GM19193 (cell line): ENCODE measurements around the gene TMEM135.

Experiments
- POLR2A ChIP-seq: IDR thresholded peaks from 4 replicates; pipeline ENCODE4 v1.6.1; 2011; ENCODE audit not compliant: insufficient read depth, insufficient read length; ENCODE audit errors: extremely low read depth

TMEM135 gene

DNA sequence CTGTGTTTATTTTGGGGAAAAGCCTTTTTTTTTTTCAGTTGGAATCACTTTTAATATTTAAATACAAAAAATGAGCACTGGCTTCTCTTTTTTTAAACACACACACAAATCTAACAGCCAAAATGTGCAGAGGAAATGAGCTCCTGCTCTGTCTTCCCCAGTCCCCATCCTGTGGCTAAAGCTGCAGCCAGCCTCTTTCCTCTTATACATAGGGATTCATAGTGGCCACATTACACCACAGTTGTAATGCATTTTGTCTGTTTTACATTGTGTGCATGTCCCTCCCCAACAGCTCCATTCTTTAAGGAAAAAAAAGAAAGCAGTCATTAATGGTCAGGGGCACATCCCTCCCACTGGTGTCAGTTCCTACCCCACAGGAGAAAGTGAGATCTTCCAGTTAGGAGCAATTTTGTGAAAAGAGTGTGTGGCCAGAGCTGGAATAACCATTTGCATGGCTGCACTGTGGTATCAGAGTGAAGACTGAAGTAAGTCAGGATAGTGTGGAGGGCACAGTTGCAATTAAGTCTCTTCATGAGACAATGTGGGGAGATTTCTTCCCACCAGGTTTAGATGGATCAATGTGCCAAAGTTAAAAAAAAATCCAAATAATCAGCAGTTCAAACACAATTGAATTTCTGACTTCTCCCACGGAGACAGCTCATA is 220.6 kb downstream of the TMEM135 start:
- no peak for TF ChIP-seq POLR2A

GRCh38 chr11:87259736-87260135 is 222.0 kb downstream of the TMEM135 start:
- no peak for TF ChIP-seq POLR2A

DNA sequence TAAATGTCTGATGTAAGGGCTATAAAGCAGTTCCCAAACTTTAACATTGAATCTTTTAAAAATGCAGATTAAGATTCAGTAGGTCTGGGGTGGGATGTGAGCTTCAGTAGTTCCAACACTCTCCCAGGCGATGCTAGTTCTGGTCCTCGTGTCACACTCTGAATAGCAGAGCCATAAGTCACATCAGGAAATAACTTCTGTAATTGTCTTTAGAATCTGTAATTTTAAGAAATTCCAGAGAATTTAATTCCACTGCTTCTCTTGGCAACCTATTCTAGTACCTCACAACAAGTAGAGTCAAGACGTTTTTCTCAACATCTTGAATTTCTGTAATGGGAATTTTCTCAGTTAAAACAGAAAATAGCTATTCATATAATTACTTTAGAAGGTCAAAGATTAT is 223.1 kb downstream of the TMEM135 start:
- no peak for TF ChIP-seq POLR2A

DNA sequence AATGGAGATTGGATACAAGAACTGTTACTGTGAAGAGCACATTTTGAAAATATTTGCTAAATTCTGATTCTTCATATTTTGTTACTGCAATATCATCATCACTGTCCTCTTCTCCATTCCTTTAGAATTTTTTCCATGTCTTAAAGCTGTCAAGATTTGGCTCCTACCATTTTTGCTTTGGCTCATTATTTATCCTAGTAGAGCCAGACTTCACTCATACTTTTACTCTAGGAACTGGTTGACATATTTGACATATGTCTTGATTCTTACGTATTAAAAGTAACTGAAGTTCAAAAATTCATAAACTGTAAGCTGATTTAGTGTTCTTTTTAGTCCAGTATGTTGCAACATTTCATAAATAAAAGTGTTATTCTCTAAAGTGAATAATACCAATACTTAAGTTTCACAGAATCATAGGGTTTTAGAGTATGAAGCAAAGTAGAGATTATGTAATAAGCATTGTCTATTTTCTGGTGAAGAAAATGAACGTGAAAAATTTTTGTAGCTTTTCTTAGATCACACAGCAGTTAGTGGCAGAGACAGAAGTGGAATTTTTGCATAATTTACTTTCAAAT is 225.6 kb downstream of the TMEM135 start:
- TF ChIP-seq POLR2A = no peak

DNA sequence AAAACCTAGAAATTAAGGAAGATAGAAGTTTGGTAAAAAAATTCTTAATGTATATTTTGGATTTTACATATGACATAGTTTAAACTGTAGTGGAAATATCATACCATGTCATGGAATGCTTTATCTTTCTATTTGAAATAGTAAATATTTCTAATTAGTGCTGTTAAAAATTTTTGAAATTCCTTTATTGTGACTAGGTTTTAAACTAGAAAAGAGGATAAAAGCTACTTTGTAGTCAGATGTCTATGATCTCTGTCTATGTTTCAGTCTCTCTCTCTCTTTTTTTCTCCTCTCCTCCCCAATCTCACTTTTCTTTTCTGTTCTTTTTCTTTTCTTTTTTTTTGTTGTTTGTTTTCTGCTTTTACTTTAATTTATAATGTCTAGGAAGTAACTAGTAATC is 226.2 kb downstream of the TMEM135 start:
- TF ChIP-seq POLR2A = no peak

DNA sequence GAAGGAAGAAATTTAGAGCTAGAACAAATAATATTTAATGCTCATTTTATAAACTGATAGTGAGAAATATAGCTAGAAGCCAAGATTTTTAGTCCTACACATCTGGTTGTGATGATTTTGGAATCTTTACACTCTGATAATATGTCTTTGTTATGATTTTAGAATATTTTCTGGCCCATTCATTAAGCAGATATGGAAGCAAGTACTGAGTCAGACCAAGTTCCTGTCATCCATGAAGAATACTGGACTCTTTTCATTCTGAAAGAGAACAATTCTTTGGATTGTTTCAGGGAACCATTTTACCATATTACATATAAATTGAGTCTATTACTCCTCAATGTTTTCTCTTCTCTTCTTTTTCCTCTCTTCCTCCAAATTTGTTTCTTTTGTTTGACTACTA is 227.4 kb downstream of the TMEM135 start:
- no peak for TF ChIP-seq POLR2A

DNA sequence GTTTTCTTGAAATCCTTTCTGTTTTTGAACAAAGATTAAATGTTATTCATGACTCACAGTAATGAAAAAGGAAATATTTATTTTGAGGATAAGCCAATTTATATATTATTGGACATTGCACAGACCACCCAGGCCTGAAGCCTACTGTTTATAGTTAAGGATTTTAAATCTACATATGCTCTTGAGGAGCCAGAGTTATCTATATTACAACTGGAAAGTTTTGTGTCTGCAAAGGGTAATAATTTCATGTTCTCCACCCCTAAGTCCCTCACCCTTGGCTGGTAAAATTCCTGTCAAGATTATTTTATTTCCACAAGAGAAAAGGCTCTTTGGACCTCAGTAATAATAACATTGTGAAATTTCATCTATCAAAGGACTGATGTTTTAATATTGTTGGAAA is 228.2 kb downstream of the TMEM135 start:
- TF ChIP-seq POLR2A = no peak

- no peak for TF ChIP-seq POLR2A
Measured at GRCh38 chr11:87266751-87267150, 229.0 kb downstream of the TMEM135 start.

DNA sequence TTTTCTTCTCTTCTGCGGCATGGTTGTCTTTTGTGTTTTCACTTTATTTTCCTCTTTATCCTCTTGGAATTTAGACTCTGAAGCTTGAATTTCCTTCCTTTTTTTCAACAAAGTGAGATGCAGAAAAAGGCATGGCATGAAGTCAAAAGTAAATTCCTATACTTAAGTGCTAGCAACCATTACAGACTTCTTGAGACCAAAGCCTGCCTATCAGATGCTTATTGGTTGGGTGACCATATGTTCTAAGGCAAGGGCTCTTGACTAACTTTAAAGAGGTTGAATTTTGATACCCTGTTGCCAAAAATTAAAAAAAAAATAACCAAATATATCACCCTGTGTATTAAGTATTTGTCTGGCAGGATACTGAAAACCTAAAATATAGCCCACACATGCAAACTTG is 237.4 kb downstream of the TMEM135 start:
- no peak for TF ChIP-seq POLR2A

DNA sequence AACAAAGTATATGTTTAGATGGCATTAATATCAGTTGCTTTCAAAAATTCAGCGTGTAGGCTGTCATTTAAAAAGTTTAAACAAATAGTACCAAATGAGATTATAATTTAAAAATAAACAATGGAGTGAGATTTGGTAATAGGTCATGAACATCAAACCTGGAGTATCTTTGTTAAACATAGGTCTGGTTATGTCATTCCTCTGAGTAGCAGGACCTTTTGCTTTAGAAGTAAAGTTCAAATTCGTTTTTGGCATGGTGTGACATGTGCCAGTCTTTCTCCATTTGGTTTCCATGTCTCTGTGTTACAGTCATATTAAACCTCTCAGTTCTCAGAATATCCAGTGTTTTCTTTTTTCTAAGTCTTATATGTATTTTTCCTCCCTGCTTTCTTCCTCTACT is 242.4 kb downstream of the TMEM135 start:
- TF ChIP-seq POLR2A = no peak

DNA sequence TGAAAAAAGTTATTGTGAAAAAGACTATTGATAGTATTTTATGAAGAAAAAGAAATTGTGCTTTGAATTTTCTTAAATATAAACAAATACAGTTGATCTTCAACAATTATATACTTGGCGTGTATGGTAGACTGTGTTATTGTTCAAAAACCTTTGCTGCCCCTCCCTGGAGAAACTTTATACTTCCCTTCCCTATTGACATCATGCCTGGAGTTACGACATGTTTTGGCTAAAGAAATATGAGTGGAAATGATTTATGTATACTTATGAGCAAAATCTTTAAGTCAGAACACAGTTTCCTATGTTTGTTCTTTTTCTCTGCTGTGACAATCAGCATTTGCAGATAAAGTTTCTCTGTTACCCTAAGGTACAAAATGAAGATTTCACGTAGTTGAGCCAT is 243.8 kb downstream of the TMEM135 start:
- TF ChIP-seq POLR2A = no peak

DNA sequence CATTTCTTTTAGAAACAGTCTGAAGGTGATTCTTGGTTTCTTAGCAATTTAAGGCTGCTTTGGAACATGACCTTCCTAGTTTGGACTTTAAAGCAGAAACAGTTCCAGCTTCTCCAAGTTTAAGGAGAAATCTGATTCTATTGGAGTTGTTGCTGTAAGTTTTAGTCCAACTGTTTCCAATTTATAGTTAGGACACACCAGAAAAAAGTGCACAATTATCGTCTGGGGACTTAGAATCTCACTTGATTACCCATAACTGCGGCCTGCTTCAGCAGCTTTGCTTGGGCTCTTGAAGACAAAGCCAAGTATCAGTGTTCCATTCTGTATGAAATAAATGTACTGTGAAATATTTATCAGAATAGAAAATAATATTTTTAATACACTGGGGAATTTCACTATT is 246.6 kb downstream of the TMEM135 start:
- TF ChIP-seq POLR2A = no peak

- no peak for TF ChIP-seq POLR2A
Measured at GRCh38 chr11:87286338-87286737, 248.6 kb downstream of the TMEM135 start.

DNA sequence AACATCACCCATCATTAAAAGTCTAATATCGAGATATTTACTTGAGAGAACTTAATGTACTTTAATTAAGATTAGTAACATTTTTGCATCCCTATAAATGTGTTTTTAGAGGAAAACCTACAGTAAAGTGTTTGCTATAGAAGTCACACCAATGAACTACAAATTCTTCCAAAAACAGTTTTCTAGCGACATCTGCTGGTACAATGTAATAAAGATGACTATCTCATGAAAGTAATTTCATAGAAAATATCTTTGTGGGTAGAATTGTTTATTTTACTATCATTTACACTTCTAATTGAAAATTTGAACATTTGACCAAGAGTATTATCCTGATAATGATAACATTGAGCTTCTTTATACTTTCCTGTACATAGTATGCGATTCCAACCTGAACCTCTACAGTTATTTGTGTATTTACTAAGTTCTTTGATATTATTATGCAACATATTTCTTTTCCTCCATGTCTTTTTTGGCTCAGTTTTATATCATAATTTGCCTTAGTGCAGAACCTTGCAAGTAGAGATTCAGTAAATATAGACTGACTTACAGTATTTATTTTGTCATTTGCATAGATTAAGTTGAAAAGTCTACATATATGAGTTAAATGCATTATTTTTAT is 252.7 kb downstream of the TMEM135 start:
- no peak for TF ChIP-seq POLR2A

DNA sequence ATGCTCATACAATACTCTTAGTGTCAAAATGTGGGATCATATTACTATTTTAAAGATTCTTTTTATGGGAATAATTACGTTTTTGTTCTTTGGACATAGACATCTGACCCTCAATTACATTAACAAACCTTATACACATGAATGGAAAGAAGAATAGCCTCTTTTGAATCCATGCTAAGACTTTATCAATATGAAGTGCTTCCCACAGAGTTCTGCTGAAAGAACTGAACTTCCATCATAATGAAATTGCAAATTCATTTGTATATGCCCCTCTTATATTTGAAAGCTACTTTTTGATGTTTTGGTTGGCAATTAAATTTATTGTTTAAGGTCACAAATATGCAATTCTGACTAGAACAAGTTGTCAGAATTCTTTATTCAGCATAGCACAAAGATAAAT is 254.9 kb downstream of the TMEM135 start:
- no peak for TF ChIP-seq POLR2A

GRCh38 chr11:87295237-87295636 is 257.5 kb downstream of the TMEM135 start:
- TF ChIP-seq POLR2A = no peak
